Measurements from ENCODE around the gene ZNF669. TPM values are rescaled to one million over a fixed set of nuclear protein-coding genes. Genes with fewer than 3 reads are reported as not detected.

The ZNF669 gene
- total RNA-seq, 1 experiment from 2014 or later: 19.5 TPM

GRCh38 chr1:247111259-247111699, 7.1 kb upstream of the ZNF669 start:
- Histone ChIP-seq H3K4me1 (ENCODE audit: insufficient read depth, low read length) (no peaks in the 10 kb centered on the region; the same call in 1 of the 2 replicates), H3K4ac (ENCODE audit: low read depth, low read length) (no peak overlapping the region), H2BK5ac (ENCODE audit: insufficient read length, low read length) (no peak overlapping the region), H3K27ac (ENCODE audit: insufficient read length, low read depth, low read length) (no peak overlapping the region), H3K9me3 (ENCODE audit: control insufficient read depth, low read depth, low read length) (no peaks in the 10 kb centered on the region), H4K8ac (replicated peaks; ENCODE audit: insufficient read length, low read depth, low read length) (no peak overlapping the region), H3K18ac (ENCODE audit: insufficient read length, low read depth, low read length) (no peak overlapping the region), H2BK120ac (ENCODE audit: low read depth, low read length, poor library complexity, severe bottlenecking) (no peak overlapping the region), H3K79me2 (ENCODE audit: insufficient read depth, low read length) (no peaks in the 10 kb centered on the region), H3T11ph (ENCODE audit: low read length) (no peak overlapping the region), H3K9ac (ENCODE audit: extremely low read depth, insufficient read length, low read length) (no peak overlapping the region), H4K20me1 (ENCODE audit: control insufficient read depth, insufficient read depth, insufficient read length) (no peaks in the 10 kb centered on the region), H2BK12ac (ENCODE audit: insufficient read length, low read depth, low read length) (no peak overlapping the region), H4K5ac (ENCODE audit: insufficient read length, low read depth, low read length) (no peak overlapping the region), H3K4me2 (ENCODE audit: insufficient read depth, insufficient read length, low read length) (peak overlapping the region; percentile 55), H3K56ac (ENCODE audit: insufficient read length, low read depth, low read length) (no peak overlapping the region), H2AFZ (ENCODE audit: low read length) (no peak overlapping the region), H2BK20ac (ENCODE audit: low read depth, low read length, poor library complexity, severe bottlenecking) (no peak overlapping the region), H4K91ac (ENCODE audit: insufficient read length, low read depth, low read length) (no peak overlapping the region), H3K27me3 (ENCODE audit: insufficient read depth, low read length) (peaks cover 4% of the 10 kb centered on the region; the same call in 1 of the 2 replicates), H3K14ac (ENCODE audit: insufficient read depth, low read length) (peak overlapping the region; percentile 51; the same call in 1 of the 2 replicates), H2BK15ac (ENCODE audit: low read depth, low read length) (no peak overlapping the region; the same call in 1 of the 2 replicates), H3K23me2 (ENCODE audit: insufficient read length, low read depth, low read length, poor library complexity, severe bottlenecking) (peaks cover 8% of the 10 kb centered on the region), H2AK5ac (ENCODE audit: insufficient read length, low read length) (no peak overlapping the region), H3K23ac (ENCODE audit: insufficient read length, low read depth, low read length) (no peak overlapping the region), H3K79me1 (ENCODE audit: insufficient read depth, low read depth, low read length, poor library complexity, severe bottlenecking) (no peaks in the 10 kb centered on the region)
- Mint-ChIP-seq H3K36me3 (ENCODE audit: insufficient read depth in 1 of 3, low read depth in 3 of 3) (peaks cover 0 to 4% (median 0%) of the 10 kb centered on the region in 3 experiments; a peak in 3 of 7 replicates), H3K9me3 (peaks cover 0 to 3% of the 10 kb centered on the region in 2 experiments; a peak in 4 of 5 replicates), H3K4me3 (peak overlapping the region; percentile 54 to 77), H3K27ac (no peak overlapping the region), H3K27me3 (ENCODE audit: low read depth) (peaks cover 53% of the 10 kb centered on the region), H3K4me1 (peaks cover 5 to 11% of the 10 kb centered on the region in 2 experiments)
- no CpG with 5 or more reads among the region's 62 CpGs for whole genome bisulfite sequencing (ENCODE audit: extremely low coverage, insufficient read length, low lambda C conversion rate)
- no peak for TF ChIP-seq CTCF (conservative IDR thresholded peaks at IDR 0.05)
- peak; percentile 47 for DNase-seq

Data from H9 (cell line).